Measurements from ENCODE around the gene ASPSCR1. TPM values are rescaled to one million over a fixed set of nuclear protein-coding genes. Genes with fewer than 3 reads are reported as not detected.
A peak's percentile ranks its signal among the peaks of the same experiment; 100 is the strongest.

The ASPSCR1 gene
- total and polyA plus RNA-seq, 8 donors = 35.1 to 64.3 (median 44.4) TPM

DNA sequence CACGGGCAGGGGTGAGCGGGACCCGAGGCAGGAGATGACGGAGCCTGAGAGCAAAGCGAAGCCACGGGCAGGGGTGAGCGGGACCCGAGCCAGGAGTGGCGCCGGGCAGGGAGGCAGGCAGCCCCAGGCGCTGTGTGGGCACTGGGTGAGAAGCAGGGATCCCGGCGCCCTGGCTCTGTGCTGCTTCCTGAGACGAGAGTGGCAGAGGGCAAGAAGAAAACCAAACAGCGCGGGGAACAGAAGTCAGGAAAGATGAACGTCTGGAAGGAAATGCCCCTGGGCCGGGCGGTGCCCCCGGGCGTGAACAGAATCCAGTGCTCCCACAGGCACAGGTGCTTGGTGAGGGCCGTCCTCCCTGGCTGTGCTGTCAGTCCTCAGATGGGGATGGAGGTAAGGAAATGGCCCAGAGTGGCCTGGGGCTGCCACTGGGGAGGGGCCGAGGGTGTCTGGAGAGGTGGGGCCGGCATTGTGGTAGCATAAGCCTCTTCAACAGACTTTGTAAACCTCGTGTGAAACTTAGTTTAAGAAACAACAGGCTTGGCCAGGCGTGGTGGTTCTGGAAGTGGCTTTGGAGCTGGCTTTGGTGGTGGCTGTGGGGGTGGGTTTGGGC, 9.8 kb downstream of the ASPSCR1 start:
- TF ChIP-seq, protein P1, sequence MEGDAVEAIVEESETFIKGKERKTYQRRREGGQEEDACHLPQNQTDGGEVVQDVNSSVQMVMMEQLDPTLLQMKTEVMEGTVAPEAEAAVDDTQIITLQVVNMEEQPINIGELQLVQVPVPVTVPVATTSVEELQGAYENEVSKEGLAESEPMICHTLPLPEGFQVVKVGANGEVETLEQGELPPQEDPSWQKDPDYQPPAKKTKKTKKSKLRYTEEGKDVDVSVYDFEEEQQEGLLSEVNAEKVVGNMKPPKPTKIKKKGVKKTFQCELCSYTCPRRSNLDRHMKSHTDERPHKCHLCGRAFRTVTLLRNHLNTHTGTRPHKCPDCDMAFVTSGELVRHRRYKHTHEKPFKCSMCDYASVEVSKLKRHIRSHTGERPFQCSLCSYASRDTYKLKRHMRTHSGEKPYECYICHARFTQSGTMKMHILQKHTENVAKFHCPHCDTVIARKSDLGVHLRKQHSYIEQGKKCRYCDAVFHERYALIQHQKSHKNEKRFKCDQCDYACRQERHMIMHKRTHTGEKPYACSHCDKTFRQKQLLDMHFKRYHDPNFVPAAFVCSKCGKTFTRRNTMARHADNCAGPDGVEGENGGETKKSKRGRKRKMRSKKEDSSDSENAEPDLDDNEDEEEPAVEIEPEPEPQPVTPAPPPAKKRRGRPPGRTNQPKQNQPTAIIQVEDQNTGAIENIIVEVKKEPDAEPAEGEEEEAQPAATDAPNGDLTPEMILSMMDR (IDR thresholded peaks at IDR 0.05) = no peak
- ATAC-seq (no peak), DNase-seq (peak in 1 of 4 donors; percentile 62)
- Histone ChIP-seq H3K4me3 (no peak overlapping the region), H3K27me3 (no peaks in the 10 kb centered on the region), H3K27ac (no peak overlapping the region), H3K36me3 (peaks cover 0 to 50% of the 10 kb centered on the region in 2 donors), H3K9me3 (no peaks in the 10 kb centered on the region), H3K4me1 (peaks cover 11 to 18% of the 10 kb centered on the region in 2 donors)
- intact Hi-C loops (cut with DNase I) = no loop called here

- H3K27me3 ChIP-seq = no peaks in the 10 kb centered on the region
- H3K4me3 ChIP-seq = no peak overlapping the region
- no peak for ATAC-seq
- H3K36me3 ChIP-seq = peaks cover 0 to 38% of the 10 kb centered on the region in 2 donors
- TF ChIP-seq, protein P1 (IDR thresholded peaks at IDR 0.05) = no peak
- H3K4me1 ChIP-seq = peaks cover 18 to 32% of the 10 kb centered on the region in 2 donors
- H3K9me3 ChIP-seq = no peaks in the 10 kb centered on the region
- DNase-seq = peak in 1 of 4 donors; percentile 75
- intact Hi-C loops (cut with DNase I) = no loop called here
- H3K27ac ChIP-seq = peak overlapping the region; percentile 20 to 63
These were observed 13.6 kb downstream of the ASPSCR1 start for GRCh38 chr17:81990836-81991683.

GRCh38 chr17:81991684-81992305, 14.4 kb downstream of the ASPSCR1 start:
- DNase-seq = peak in 3 of 4 donors; percentile 80 to 95 (median 89)
- Histone ChIP-seq H3K36me3 (peaks cover 0 to 37% of the 10 kb centered on the region in 2 donors), H3K9me3 (no peaks in the 10 kb centered on the region), H3K27me3 (no peaks in the 10 kb centered on the region), H3K4me1 (peaks cover 18 to 32% of the 10 kb centered on the region in 2 donors), H3K27ac (peak overlapping the region; percentile 20 to 63), H3K4me3 (no peak overlapping the region)
- peak; percentile 91 for ATAC-seq
- TF ChIP-seq, protein P1 (IDR thresholded peaks at IDR 0.05) = no peak
- intact Hi-C loops (cut with DNase I) = no loop called here

DNA sequence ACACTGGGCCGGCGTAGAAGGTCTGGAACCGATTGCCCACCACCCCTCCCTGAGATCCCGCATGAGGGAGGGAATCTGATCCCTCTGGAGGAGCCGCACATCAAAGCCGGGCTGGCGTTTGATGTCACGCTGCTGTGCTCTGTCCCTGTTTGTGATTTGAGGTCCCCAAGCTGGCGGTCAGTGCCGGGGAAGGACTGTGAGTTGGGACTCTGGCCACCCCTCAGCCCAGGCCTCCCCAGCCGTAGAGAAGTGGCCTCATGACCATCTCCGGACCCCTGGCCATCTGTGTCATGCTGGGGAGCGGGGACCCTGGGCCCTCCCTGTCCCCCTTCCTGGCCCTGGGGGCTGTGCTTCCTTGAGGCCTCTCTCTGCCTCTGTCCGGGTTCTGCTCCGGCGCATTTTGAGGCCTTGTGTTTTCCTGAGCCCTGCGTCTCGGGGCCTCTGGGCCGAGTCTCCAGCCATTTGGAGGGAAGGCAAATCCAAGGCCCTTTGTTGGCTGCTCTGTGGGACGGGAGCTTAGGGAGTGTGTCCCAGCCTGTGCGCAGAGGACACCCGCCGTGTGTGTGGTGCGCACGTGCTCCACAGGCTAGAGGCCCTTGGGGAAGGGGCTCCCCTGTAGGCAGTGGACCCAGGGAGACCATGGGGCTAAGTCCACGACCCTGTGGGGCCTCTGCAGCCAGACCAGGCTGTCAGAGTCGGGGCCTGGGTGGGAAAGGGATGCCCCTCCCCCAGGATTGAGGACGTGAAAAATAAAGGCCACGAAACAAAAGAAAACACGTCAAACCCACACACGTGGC, 15.1 kb downstream of the ASPSCR1 start:
- DNase-seq (peak in 2 of 4 donors; percentile 64 to 67), ATAC-seq (peak; percentile 0)
- intact Hi-C loops (cut with DNase I) = no loop called here
- Histone ChIP-seq H3K9me3 (no peaks in the 10 kb centered on the region), H3K4me1 (peaks cover 18 to 32% of the 10 kb centered on the region in 2 donors), H3K36me3 (peaks cover 0 to 35% of the 10 kb centered on the region in 2 donors), H3K27ac (peak overlapping the region; percentile 20 to 63), H3K4me3 (no peak overlapping the region), H3K27me3 (no peaks in the 10 kb centered on the region)
- TF ChIP-seq, protein P1 (IDR thresholded peaks at IDR 0.05) = no peak
